Measurements from ENCODE around the gene RNF130.
A peak's percentile ranks its signal among the peaks of the same experiment; 100 is the strongest.
"Not testable (repeated sequence)": the region's sequence is repeated elsewhere in the genome, so short reads cannot be mapped to it uniquely, and the experiment has no call there.

The RNF130 gene

GRCh38 chr5:180102636-180103035 is 31.1 kb upstream of the RNF130 start:
- no peak for DNase-seq

GRCh38 chr5:180101451-180102105 is 30.0 kb upstream of the RNF130 start:
- no peak for DNase-seq

DNA sequence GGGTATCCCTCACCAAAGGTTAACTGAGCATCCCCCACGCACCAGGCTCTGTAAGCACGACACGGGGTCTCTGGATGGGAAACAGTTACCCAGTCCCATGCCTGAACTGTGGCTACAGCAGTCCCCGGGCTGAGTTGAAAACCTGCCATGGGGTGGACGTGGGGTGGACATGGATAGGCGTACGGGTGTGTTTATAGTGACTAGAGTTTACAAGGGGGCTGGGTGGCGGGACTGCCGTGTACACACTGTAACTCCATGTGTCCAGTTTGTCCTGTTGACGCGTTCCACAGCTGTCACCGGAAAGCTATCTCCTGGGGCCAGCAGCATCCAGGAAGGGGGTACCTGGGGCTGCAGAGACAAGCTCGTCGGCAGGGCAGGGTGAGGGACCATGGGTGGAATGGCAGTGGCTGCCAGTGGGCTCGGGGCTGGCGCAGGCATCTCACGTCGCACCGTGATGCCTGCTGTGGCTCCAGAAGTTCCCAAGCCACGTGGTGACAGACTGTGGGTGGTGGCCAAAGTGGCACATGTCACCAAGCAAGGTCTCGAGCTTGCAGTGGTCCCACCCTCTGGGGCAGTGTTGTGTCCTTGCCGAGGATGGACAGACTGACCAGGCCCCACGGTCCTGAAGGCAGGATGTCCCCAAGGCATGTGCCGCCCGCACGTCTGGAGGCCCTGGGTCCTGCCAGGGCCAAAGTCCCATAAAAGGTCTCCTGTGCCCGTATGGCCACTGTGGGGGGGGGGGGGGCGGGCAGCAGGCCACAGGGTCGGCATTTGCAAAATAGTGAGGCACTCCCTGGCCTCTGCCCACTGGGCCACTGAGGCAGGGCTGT is 29.3 kb upstream of the RNF130 start:
- DNase-seq = no peak

- no peak for DNase-seq
Measured at GRCh38 chr5:180099733-180100611, 28.4 kb upstream of the RNF130 start.

- DNase-seq = no peak
Measured at GRCh38 chr5:180098991-180099732, 27.6 kb upstream of the RNF130 start.

- no peak for DNase-seq
Measured at GRCh38 chr5:180098526-180098925, 27.0 kb upstream of the RNF130 start.

DNA sequence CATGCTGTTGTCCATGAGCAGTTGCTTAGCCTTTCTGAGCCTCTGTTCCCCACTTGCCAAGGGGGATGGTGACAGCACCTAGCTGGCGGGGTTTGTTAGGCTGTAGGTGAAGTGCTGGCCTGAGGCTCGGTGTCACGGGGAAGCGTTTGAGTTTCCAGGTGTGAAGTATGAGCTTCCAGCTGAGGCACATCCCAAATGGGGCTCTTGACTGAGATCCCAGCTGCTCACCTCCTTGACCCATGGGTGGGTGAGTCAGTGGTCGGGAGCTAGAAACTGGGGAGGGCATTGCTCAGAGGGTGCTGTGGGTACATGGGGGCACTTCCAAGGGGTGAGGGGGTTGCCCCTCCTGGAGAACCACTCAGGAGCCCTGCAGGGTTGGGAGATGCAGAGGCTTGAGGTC is 26.4 kb upstream of the RNF130 start:
- DNase-seq = no peak

DNA sequence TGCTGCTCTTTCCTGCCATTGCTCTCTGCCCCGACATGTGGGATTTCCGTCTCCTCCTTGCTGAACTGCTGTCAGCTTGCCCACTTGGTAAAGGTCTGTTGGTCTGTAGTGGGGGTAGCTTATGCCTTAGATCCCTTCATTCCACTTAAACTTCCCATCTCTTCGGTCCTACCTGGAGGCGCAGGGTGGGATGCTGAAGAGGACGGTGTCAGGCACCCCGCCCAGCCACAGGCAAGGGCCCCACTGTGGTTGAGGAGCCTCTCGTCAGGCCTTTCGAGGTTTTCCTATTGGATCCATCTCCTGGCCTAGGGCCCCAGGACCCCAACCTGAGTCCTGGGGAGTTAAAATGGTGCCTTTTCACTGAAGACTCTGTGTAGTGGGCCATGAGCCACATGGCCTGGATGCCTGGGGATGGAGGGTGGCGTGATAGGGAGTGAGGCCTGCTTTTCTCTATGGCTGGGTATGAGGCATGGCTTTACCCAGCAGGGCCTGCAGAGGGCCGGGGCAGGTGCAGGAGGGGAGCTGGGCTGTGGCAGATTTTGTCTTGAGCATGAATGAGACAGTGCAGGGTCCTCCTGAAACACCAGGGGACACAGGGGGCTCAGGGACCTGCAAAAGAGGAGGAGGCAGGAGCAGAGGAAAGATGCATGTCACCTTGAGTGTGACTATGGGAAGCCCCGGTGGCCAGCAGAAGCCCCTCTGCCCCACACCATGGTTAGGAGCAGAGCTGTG is 25.8 kb upstream of the RNF130 start:
- DNase-seq = no peak

DNA sequence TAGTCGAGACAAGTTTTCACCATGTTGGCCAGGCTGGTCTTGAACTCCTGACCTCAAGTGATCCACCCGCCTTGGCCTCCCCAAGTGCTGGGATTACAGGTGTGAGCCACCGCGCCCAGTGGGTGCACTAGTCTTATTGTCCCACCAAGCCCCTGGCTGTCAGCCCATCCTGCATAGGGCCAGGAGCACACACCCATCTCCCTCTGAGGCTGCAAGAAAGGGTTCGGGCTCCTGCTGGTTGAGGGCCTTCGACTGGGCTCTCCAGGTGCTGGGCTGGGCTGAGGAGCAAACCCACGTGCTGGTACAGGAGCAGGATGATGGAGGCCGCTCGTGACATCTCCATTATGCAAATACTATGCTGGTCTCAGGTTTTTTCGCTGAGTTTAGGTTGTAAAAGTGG is 25.1 kb upstream of the RNF130 start:
- DNase-seq = no peak

DNA sequence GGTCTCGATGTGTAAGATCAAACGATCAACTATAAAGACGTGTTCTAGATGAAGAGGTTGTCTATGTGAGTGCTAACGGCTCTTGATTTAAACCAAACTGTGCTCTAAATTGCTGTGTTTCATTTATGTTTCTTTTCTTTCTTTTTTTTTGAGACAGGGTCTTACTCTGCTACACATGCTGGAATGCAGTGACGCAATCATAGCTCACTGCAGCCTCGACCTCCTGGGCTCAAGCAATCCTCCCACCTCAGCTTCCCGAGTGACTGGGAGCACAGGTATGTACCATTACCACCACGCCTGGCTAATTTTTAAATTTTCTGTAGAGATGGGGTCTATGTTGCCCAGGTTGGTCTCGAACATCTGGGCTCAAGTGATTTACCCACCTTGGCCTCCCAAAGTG is 24.0 kb upstream of the RNF130 start:
- no peak for DNase-seq

- no peak for DNase-seq
Measured at GRCh38 chr5:180093651-180094382, 22.3 kb upstream of the RNF130 start.

- no peak for DNase-seq
Measured at GRCh38 chr5:180093241-180093640, 21.7 kb upstream of the RNF130 start.

DNA sequence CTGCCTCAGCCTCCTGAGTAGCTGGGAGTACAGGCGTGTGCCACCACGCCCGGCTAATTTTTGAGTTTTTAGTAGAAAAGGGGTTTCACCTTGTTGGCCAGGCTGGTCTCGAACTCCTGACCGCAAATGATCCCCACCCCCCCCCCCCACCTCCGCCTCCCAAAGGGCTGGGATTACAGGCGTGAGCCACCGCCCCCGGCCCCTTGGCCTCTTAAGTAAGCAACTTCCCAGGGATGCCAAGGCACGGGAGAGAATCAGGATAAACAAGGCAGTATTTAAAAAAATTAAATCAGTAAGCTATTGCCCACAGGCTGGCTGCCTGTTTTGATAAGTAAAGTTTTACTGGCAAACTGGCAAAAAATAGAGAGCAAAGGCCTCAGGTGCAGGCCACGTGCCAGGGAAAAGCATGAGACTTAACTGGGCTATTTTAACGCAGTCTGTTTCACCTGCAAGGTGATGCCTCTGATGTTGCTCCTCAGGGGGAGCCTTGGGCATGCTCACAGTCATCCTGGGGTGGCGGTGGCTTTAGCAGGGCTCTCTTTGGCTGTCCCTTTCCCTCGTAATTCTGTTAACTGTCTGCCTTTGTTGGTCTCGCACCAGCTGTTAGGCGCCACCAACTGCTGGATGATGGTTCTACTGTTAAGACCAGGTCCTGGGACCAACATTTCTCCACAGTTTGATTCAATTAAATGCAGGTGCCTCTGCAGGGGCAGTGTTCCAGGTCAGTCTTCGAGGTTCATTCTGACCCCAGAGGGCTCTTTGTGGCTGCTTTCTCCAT is 19.4 kb upstream of the RNF130 start:
- no peak for DNase-seq

DNA sequence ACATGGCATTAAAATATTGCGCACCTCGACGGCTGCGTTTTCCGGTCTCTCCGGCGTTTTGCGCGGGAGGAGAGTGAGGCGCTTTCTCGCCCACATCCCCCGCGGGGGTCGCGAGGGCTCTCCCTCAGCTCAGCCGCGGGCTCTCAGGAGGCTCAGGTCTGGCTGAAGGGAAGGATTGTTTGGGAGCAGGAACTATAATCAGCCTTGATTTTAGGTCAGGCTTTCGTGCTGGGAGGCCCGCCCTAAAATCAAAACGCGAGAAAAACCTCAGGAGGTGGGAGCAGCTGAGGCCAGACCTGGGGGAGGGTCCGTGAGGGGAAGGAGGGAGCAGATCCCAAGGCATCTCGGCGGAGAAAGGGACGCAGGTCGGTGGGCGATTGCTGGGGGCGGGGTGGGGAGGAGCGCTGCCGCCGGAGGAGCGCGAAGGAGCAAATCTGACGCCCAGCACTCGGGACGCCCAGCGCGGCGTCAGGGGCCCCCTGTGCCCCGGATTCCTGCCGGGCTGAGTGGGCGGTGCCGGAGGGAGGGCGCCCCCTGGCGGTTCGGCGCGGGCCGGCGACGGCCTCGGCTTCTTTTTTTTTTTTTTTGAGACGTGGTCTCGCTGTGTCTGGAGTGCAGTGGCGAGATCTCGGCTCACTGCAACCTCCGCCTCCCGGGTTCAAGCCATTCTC is 18.7 kb upstream of the RNF130 start:
- DNase-seq = peak; percentile 56 to 67 (median 62)

GRCh38 chr5:180089628-180090027 is 18.1 kb upstream of the RNF130 start:
- DNase-seq = not testable (repeated sequence)

DNA sequence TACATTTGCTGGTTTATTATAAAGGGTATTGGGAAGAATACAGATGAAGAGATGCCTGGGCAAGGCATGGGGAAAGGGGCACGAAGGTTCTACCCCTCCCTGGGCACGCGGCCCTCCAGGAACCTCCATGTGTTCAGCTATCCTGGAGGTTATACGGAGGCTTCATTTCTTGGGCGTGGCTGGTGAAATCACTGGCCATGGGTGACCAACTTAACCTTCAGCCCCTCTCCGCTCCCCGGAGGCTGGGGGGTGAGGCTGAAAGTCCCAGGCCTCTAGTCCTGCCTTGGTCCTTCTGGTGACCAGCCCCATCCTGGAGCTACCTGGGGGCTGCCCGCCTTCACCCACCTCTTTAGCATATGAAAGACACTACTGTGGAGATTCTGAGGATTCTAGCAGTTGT is 17.0 kb upstream of the RNF130 start:
- no peak for DNase-seq

DNA sequence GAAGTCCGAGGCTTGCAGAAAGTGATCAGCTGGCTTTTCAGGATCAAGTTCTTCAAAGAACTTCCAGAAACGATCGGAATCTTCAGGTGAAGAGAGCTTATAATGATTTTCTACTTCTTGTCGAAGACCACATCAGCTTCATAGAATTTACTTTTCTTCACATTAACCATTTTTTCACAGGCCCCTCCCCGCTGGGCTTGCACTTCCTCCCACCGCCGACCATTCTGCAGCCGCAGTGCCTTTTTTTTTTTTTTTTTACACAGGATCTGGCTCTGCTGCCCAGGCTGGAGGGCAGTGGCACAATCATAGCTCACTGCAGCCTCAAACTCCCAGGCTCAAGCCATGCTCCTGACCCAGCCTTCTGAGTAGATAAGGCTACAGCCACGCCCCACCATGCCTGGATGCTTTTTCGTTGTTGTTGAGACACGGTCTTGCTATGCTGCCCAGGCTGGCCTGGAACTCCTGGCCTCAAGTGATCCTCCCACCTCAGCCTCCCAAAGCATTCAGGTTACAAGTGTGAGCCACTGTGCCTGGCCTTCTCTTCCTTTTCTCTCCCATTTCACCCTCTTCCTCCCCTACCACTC is 15.3 kb upstream of the RNF130 start:
- no peak for DNase-seq

- DNase-seq = no peak
Measured at GRCh38 chr5:180085837-180086236, 14.3 kb upstream of the RNF130 start.
